Subcutaneous adipose tissue (tissue), 4 donors: ENCODE data around the gene CYLD. TPM values are rescaled to one million over a fixed set of nuclear protein-coding genes. Genes with fewer than 3 reads are reported as not detected.

Experiments used
- CTCF ChIP-seq: fragments of 450-650 bp; IDR thresholded peaks from one replicate; pipeline ENCODE4 v1.5.1; 2016; ENCODE audit warnings: low read depth, mild to moderate bottlenecking, control low read depth, antibody characterized with exemption, moderate library complexity
- total RNA-seq, 4 donors: library from RNA; depleted of rRNA; stranded (reverse); fragments of >200 nt; gene quantifications; one replicate each; pipeline ENCODE4 v1.1.0, GENCODE V29; 2016

The CYLD gene
- total RNA-seq, 4 donors from 2014 or later = 35.8 to 40.1 (median 37.2) TPM

- no peak for TF ChIP-seq CTCF
Measured at GRCh38 chr16:50696575-50697420, 45.1 kb upstream of the CYLD start.

GRCh38 chr16:50697421-50697715, 44.5 kb upstream of the CYLD start:
- TF ChIP-seq CTCF = no peak

- no peak for TF ChIP-seq CTCF
Measured at GRCh38 chr16:50697881-50698767, 43.8 kb upstream of the CYLD start.

- no peak for TF ChIP-seq CTCF
Measured at GRCh38 chr16:50699326-50700159, 42.3 kb upstream of the CYLD start.

- TF ChIP-seq CTCF = no peak
Measured at GRCh38 chr16:50702725-50703124, 39.2 kb upstream of the CYLD start.

- no peak for TF ChIP-seq CTCF
Measured at GRCh38 chr16:50704245-50704644, 37.6 kb upstream of the CYLD start.
